BE2C (cell line): ENCODE measurements around the gene CCDC117.
"Not testable (repeated sequence)": the region's sequence is repeated elsewhere in the genome, so short reads cannot be mapped to it uniquely, and the experiment has no call there.

ENCODE experiments used
- DNase-seq: peaks from one replicate; pipeline ENCODE4 v3.0.0-alpha.2; 2020
- H3K27me3 ChIP-seq: fragments of 250-450 bp; sonication (Bioruptor Pico); 2 replicates; pipeline ENCODE4 v1.5.1; 2020; ENCODE audit warnings: mild to moderate bottlenecking
- H3K36me3 ChIP-seq: fragments of 250-450 bp; sonication (Bioruptor Pico); 2 replicates; pipeline ENCODE4 v1.5.1; 2020; ENCODE audit warnings: mild to moderate bottlenecking
- H3K4me1 ChIP-seq: fragments of 250-450 bp; sonication (Bioruptor Pico); 2 replicates; pipeline ENCODE4 v1.5.1; 2020
- H3K4me3 ChIP-seq: 2 replicates; pipeline ENCODE4 v1.5.1; 2011; ENCODE audit warnings: low read depth, low read length
- H3K9me3 ChIP-seq: fragments of 250-450 bp; sonication (Bioruptor Pico); 2 replicates; pipeline ENCODE4 v1.5.1; 2020
- TF ChIP-seq, protein P1 (sequence below): IDR thresholded peaks from 2 replicates; pipeline ENCODE4 v1.5.1; 2012; ENCODE audit warnings: mild to moderate bottlenecking, low read depth, low read length

CCDC117 gene

GRCh38 chr22:28743852-28744251, 28.6 kb upstream of the CCDC117 start:
- no peaks in the 10 kb centered on the region for H3K4me1 ChIP-seq
- no peaks in the 10 kb centered on the region for H3K9me3 ChIP-seq

GRCh38 chr22:28750471-28750881, 22.0 kb upstream of the CCDC117 start:
- Histone ChIP-seq H3K9me3 (no peaks in the 10 kb centered on the region), H3K4me3 (no peak overlapping the region), H3K36me3 (peaks cover 21% of the 10 kb centered on the region), H3K27me3 (no peaks in the 10 kb centered on the region), H3K4me1 (no peaks in the 10 kb centered on the region)
- TF ChIP-seq, protein P1, sequence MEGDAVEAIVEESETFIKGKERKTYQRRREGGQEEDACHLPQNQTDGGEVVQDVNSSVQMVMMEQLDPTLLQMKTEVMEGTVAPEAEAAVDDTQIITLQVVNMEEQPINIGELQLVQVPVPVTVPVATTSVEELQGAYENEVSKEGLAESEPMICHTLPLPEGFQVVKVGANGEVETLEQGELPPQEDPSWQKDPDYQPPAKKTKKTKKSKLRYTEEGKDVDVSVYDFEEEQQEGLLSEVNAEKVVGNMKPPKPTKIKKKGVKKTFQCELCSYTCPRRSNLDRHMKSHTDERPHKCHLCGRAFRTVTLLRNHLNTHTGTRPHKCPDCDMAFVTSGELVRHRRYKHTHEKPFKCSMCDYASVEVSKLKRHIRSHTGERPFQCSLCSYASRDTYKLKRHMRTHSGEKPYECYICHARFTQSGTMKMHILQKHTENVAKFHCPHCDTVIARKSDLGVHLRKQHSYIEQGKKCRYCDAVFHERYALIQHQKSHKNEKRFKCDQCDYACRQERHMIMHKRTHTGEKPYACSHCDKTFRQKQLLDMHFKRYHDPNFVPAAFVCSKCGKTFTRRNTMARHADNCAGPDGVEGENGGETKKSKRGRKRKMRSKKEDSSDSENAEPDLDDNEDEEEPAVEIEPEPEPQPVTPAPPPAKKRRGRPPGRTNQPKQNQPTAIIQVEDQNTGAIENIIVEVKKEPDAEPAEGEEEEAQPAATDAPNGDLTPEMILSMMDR, result no peak
- no peak for DNase-seq

More at GRCh38 chr22:28743852-28744251, 28.6 kb upstream of the CCDC117 start:
- H3K27me3 ChIP-seq, result no peaks in the 10 kb centered on the region
- no peak overlapping the region for H3K4me3 ChIP-seq
- peaks cover 33% of the 10 kb centered on the region for H3K36me3 ChIP-seq
- TF ChIP-seq, protein P1, result no peak
- DNase-seq, result no peak

DNA sequence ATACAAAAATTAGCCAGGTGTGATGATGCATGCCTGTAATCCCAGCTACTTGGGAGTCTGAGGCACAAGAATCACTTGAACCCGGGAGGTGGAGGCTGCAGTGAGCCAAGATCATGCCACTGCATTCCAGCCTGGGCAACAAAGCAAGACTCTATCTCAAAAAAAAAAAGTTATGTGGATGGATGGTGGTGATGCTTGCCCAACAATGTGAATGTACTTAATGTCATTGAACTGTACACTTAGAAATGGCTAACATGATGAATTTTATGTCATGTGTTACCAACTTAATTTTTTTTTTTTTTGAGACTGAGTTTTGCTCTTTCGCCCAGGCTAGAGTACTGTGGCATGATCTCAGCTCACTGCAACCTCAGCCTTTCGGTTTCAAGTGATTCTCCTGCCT, 18.0 kb upstream of the CCDC117 start:
- not testable (repeated sequence) for H3K27me3 ChIP-seq, H3K9me3 ChIP-seq, H3K36me3 ChIP-seq, H3K4me1 ChIP-seq, H3K4me3 ChIP-seq, DNase-seq

DNA sequence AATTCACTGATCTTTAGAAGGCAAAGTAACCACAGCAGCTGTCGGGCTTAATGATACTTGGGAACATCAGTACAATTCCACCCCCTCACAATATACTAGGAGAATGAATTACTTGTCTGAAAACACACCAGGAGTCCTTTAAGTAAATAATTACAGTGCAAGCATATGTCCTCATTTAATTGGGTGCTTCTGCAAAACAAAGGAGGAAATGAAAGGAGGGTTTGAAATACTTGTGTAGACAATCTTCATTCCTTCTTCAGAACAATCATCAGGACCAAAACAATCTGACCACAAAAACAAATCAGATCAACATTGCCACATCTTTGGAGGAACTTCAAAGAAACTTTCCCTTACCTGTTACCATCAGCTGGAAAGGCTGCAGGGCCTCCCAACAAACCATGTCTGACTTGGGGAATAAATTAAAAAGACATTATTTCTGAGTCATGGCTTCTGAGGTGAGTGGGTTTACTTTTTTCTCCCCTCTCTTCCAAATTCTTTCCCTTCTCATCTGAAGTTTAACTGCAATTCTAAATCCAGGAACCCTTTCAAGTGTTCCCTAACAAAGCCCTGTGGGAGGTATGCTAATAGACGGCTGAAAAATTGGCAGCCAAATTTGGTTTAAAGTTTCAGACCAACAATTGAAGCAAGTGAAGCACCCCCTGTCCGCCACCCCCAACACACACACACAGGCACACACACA, 12.5 kb upstream of the CCDC117 start:
- no peak for DNase-seq
- Histone ChIP-seq H3K36me3 (no peaks in the 10 kb centered on the region), H3K4me1 (no peaks in the 10 kb centered on the region), H3K27me3 (no peaks in the 10 kb centered on the region), H3K9me3 (no peaks in the 10 kb centered on the region), H3K4me3 (no peak overlapping the region)
- TF ChIP-seq, protein P1, result no peak

DNA sequence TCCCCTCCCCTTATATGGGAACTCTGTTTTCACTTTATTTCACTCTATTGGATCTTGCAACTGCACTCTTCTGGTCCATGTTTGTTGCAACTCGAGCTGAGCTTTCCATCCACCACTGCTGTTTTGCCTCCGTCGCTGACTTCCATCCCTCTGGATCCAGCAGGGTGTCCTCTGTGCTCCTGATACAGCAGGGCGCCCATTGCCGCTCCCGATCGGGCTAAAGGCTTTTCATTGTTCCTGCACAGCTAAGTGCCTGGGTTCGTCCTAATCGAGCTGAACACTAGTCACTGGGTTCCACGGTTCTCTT, 11.1 kb upstream of the CCDC117 start:
- DNase-seq, result no peak

GRCh38 chr22:28762000-28762399, 10.5 kb upstream of the CCDC117 start:
- not testable (repeated sequence) for H3K4me3 ChIP-seq, DNase-seq, H3K9me3 ChIP-seq, H3K27me3 ChIP-seq, H3K36me3 ChIP-seq, H3K4me1 ChIP-seq

More for the DNA sequence above, 11.1 kb upstream of the CCDC117 start:
- no peak overlapping the region for H3K4me3 ChIP-seq
- H3K4me1 ChIP-seq, result no peaks in the 10 kb centered on the region
- no peaks in the 10 kb centered on the region for H3K27me3 ChIP-seq
- TF ChIP-seq, protein P1, result no peak
- H3K36me3 ChIP-seq, result no peaks in the 10 kb centered on the region
- no peaks in the 10 kb centered on the region for H3K9me3 ChIP-seq

- no peaks in the 10 kb centered on the region for H3K4me1 ChIP-seq
- no peak overlapping the region for H3K4me3 ChIP-seq
- no peaks in the 10 kb centered on the region for H3K27me3 ChIP-seq
- DNase-seq, result no peak
- TF ChIP-seq, protein P1, result no peak
- H3K9me3 ChIP-seq, result no peaks in the 10 kb centered on the region; the same call in 1 of the 2 replicates
- no peaks in the 10 kb centered on the region for H3K36me3 ChIP-seq
Observed at GRCh38 chr22:28766628-28767027, 5.9 kb upstream of the CCDC117 start.
